GM18505 (cell line): ENCODE measurements around the gene GAGE12G.
"Not testable (repeated sequence)": the region's sequence is repeated elsewhere in the genome, so short reads cannot be mapped to it uniquely, and the experiment has no call there.

Experiments used
- ATAC-seq: cut with Tn5 transposase; IDR thresholded peaks from one replicate; pipeline ENCODE4 v1.9.1; 2021; ENCODE audit not compliant: unreplicated experiment
- POLR2A ChIP-seq: IDR thresholded peaks from 4 replicates; pipeline ENCODE4 v1.6.1; 2011; ENCODE audit warnings: borderline replicate concordance; ENCODE audit not compliant: insufficient read depth, insufficient read length; ENCODE audit errors: extremely low read depth

The GAGE12G gene, protein sequence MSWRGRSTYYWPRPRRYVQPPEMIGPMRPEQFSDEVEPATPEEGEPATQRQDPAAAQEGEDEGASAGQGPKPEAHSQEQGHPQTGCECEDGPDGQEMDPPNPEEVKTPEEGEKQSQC

DNA sequence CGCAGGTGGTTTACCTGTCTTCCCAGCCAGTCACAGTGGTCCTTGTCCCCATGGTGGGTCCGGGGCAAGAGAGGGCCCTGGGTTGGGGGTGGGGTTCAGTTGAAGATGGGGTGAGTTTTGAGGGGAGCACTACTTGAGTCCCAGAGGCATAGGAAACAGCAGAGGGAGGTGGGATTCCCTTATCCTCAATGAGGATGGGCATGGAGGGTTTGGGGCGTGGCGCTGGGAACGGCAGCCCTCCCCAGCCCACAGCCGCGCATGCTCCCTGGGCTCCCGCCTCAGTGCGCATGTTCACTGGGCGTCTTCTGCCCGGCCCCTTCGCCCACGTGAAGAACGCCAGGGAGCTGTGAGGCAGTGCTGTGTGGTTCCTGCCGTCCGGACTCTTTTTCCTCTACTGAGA lies at the start of gene GAGE12G:
Gene GAGE12G (plus strand): TSS at position 301 of the 400 bp plus-strand sequence. CDS start 1,155 bp downstream, outside the sequence.
- not testable (repeated sequence) for ATAC-seq

DNA sequence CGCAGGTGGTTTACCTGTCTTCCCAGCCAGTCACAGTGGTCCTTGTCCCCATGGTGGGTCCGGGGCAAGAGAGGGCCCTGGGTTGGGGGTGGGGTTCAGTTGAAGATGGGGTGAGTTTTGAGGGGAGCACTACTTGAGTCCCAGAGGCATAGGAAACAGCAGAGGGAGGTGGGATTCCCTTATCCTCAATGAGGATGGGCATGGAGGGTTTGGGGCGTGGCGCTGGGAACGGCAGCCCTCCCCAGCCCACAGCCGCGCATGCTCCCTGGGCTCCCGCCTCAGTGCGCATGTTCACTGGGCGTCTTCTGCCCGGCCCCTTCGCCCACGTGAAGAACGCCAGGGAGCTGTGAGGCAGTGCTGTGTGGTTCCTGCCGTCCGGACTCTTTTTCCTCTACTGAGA lies 38.3 kb upstream of the GAGE12G start, which contains the start of gene GAGE12C:
Gene GAGE12C (plus strand): TSS at position 301 of the 400 bp plus-strand sequence. CDS start 1,155 bp downstream, outside the sequence.
- not testable (repeated sequence) for ATAC-seq

DNA sequence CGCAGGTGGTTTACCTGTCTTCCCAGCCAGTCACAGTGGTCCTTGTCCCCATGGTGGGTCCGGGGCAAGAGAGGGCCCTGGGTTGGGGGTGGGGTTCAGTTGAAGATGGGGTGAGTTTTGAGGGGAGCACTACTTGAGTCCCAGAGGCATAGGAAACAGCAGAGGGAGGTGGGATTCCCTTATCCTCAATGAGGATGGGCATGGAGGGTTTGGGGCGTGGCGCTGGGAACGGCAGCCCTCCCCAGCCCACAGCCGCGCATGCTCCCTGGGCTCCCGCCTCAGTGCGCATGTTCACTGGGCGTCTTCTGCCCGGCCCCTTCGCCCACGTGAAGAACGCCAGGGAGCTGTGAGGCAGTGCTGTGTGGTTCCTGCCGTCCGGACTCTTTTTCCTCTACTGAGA lies 28.8 kb upstream of the GAGE12G start, which contains the start of gene GAGE12D:
Gene GAGE12D (plus strand): TSS at position 301 of the 400 bp plus-strand sequence. CDS start 1,155 bp downstream, outside the sequence.
- ATAC-seq: not testable (repeated sequence)

DNA sequence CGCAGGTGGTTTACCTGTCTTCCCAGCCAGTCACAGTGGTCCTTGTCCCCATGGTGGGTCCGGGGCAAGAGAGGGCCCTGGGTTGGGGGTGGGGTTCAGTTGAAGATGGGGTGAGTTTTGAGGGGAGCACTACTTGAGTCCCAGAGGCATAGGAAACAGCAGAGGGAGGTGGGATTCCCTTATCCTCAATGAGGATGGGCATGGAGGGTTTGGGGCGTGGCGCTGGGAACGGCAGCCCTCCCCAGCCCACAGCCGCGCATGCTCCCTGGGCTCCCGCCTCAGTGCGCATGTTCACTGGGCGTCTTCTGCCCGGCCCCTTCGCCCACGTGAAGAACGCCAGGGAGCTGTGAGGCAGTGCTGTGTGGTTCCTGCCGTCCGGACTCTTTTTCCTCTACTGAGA lies 19.2 kb upstream of the GAGE12G start, which contains the start of gene GAGE12E:
Gene GAGE12E (plus strand): TSS at position 301 of the 400 bp plus-strand sequence. CDS start 1,155 bp downstream, outside the sequence.
- ATAC-seq: not testable (repeated sequence)

DNA sequence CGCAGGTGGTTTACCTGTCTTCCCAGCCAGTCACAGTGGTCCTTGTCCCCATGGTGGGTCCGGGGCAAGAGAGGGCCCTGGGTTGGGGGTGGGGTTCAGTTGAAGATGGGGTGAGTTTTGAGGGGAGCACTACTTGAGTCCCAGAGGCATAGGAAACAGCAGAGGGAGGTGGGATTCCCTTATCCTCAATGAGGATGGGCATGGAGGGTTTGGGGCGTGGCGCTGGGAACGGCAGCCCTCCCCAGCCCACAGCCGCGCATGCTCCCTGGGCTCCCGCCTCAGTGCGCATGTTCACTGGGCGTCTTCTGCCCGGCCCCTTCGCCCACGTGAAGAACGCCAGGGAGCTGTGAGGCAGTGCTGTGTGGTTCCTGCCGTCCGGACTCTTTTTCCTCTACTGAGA lies 9.7 kb upstream of the GAGE12G start, which contains the start of gene GAGE12F:
Gene GAGE12F (plus strand): TSS at position 301 of the 400 bp plus-strand sequence. CDS start 1,155 bp downstream, outside the sequence.
- not testable (repeated sequence) for ATAC-seq

DNA sequence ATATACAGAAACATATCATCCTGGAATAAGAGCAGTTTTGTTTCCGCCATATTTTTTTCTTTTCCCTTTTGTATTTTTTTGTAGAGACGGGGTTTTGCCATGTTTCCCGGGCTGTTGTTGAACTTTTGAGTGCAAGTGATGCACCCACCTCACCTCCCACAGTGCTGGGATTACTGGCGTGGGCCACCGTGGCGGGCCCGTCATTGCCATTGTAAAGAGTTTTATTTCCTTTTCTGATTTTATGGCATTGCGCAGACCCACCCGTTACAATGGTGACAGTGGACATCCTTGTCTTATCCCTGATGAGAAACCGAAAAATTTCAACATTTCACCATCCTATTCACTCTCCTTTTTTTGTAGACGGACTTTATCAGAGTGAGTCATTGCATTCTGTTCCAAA lies 1.5 kb upstream of the GAGE12G start:
- ATAC-seq: not testable (repeated sequence)

DNA sequence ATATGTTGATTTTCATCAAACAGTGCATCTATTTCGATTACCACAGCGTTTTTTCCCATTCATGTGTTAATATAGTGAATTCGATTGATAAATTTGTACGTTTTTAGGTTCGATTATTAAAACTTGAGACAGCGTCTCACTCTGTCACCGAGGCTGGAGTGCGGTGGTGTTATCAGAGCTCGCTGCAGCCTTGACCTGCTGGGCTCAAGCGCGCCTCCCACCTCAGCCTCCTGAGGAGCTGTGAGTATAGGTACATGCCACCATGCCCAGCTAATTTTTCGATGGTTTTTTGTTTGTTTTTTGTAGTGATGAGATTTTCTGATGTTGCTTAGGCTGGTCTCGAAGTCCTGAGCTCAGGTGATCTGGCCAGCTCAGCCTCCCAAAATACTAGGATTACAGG lies 1.0 kb upstream of the GAGE12G start:
- ATAC-seq: not testable (repeated sequence)

DNA sequence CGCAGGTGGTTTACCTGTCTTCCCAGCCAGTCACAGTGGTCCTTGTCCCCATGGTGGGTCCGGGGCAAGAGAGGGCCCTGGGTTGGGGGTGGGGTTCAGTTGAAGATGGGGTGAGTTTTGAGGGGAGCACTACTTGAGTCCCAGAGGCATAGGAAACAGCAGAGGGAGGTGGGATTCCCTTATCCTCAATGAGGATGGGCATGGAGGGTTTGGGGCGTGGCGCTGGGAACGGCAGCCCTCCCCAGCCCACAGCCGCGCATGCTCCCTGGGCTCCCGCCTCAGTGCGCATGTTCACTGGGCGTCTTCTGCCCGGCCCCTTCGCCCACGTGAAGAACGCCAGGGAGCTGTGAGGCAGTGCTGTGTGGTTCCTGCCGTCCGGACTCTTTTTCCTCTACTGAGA lies 9.4 kb downstream of the GAGE12G start, which contains the start of gene GAGE12H:
Gene GAGE12H (plus strand): TSS at position 301 of the 400 bp plus-strand sequence. CDS start 1,155 bp downstream, outside the sequence.
- ATAC-seq: not testable (repeated sequence)

DNA sequence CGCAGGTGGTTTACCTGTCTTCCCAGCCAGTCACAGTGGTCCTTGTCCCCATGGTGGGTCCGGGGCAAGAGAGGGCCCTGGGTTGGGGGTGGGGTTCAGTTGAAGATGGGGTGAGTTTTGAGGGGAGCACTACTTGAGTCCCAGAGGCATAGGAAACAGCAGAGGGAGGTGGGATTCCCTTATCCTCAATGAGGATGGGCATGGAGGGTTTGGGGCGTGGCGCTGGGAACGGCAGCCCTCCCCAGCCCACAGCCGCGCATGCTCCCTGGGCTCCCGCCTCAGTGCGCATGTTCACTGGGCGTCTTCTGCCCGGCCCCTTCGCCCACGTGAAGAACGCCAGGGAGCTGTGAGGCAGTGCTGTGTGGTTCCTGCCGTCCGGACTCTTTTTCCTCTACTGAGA lies 19.0 kb downstream of the GAGE12G start, which contains the start of gene GAGE2A:
Gene GAGE2A (plus strand): TSS at position 301 of the 400 bp plus-strand sequence. CDS start 1,155 bp downstream, outside the sequence.
- ATAC-seq: not testable (repeated sequence)

DNA sequence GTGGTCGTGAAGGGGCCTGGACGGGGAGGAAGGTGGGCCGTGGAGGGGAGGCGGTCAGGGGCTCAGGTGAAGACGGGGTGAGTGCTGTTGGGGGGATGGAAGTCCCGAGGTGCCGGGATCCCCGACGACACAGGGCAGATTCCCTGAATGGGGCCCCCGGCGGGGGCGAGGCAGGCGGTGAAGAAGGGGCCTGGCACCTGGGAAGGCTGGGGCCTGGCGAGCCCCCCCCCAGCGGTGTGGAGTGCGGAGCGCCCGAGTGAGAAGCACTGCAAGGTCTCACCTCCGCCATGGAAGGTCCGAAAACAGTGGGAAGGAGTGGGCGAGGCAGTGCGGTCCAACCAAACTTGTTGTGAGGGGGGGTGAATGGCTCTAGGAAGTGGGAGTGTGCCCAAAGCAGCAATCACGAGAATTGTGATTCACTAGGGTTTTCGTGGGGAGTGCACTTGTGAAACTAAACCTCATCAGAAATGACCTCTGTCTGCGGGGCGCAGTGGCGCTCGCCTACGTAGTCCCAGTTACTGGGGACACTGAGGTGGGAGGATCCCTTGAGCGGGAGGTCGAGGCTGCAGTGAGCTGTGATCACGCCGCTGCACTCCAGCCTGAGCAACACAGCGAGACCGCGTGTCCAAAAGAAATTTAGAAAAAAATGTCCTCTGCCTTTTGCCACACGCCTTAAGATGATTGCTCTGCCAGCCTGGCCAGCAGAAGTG lies 19.7 kb downstream of the GAGE12G start:
- not testable (repeated sequence) for ATAC-seq

DNA sequence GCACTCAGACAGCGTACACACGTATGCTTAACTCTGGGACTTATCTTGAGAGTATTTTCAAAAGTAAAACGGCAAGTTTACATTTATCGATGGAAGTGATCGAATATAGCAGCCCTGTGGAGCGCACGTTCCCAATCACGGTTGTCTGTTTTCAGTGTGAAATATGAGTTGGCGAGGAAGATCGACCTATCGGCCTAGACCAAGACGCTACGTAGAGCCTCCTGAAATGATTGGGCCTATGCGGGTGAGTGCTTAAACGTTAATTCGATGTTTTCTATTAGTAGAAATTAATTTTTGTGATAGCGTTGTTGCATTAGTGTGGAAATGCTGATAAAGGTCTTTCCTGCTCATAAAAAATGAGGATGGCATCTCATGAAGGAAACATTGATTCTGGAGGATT lies 20.3 kb downstream of the GAGE12G start:
- not testable (repeated sequence) for ATAC-seq

DNA sequence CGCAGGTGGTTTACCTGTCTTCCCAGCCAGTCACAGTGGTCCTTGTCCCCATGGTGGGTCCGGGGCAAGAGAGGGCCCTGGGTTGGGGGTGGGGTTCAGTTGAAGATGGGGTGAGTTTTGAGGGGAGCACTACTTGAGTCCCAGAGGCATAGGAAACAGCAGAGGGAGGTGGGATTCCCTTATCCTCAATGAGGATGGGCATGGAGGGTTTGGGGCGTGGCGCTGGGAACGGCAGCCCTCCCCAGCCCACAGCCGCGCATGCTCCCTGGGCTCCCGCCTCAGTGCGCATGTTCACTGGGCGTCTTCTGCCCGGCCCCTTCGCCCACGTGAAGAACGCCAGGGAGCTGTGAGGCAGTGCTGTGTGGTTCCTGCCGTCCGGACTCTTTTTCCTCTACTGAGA lies 28.5 kb downstream of the GAGE12G start, which contains the start of gene GAGE1:
Gene GAGE1 (plus strand): TSS at position 301 of the 400 bp plus-strand sequence. CDS start 1,155 bp downstream, outside the sequence.
- not testable (repeated sequence) for ATAC-seq

DNA sequence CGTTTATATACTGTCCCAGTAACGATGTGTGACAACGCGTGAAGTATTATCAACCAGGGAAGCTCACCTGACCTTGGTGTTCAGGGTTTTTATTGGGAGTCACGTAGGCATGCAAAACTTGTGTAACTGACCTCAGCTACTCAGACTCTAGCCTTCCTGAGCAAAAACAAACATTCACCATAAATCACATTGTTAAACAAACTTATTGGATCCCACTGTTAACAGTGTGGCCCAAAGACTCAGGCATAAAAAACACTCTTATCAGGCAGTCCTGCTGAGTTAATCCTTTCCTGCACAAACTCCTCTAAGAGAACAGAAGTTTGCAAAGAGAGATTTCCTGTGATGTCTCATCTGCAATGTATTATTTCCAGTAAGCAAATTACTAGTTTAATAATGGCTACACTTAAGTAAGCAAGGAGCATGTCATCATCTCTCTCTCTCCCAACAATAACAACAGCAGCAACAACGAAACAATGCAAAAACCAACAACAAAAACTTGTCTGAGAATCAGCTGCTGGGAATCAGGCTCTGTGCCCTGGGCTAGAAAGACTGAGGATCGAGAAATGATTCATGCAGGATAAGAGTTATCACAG lies 40.6 kb downstream of the GAGE12G start:
- ATAC-seq: no peak

DNA sequence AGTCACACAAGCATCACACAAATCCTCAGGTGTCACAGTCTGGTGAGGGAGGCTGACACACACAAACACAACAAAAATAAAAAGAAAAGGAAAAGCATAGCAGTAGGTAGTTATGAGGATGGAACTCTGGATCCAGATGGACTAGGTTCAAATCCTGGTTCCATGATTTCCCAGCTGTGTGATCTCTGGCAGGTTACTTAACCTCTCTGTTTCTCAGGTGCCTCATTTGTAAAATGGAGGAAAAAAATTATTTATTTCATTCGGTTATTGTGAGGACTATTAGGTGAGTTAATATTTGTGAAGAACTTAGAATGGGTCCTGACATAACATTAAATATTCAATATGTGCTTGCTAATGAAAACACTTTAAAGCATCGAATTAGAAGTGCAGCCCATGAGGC lies 48.4 kb downstream of the GAGE12G start:
- no peak for ATAC-seq
- TF ChIP-seq POLR2A: no peak

More for the DNA sequence above, 40.6 kb downstream of the GAGE12G start:
- TF ChIP-seq POLR2A: no peak
